ENCODE results near the gene CTCF.

- TF ChIP-seq, protein P1, sequence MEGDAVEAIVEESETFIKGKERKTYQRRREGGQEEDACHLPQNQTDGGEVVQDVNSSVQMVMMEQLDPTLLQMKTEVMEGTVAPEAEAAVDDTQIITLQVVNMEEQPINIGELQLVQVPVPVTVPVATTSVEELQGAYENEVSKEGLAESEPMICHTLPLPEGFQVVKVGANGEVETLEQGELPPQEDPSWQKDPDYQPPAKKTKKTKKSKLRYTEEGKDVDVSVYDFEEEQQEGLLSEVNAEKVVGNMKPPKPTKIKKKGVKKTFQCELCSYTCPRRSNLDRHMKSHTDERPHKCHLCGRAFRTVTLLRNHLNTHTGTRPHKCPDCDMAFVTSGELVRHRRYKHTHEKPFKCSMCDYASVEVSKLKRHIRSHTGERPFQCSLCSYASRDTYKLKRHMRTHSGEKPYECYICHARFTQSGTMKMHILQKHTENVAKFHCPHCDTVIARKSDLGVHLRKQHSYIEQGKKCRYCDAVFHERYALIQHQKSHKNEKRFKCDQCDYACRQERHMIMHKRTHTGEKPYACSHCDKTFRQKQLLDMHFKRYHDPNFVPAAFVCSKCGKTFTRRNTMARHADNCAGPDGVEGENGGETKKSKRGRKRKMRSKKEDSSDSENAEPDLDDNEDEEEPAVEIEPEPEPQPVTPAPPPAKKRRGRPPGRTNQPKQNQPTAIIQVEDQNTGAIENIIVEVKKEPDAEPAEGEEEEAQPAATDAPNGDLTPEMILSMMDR (IDR thresholded peaks at IDR 0.05), result no peak
- TF ChIP-seq POLR2AphosphoS5 (IDR thresholded peaks at IDR 0.05; ENCODE audit: insufficient read depth in 1 of 2, low read depth in 1 of 2) (no peak), POLR2A (IDR thresholded peaks at IDR 0.05) (no peak)
These were observed 92.1 kb downstream of the CTCF start for GRCh38 chr16:67654403-67654911.
